ENCODE measurements around the gene ITGA11.

ITGA11 gene

GRCh38 chr15:68284616-68285258, 147.2 kb downstream of the ITGA11 start:
- no peak for DNase-seq

- no peak for DNase-seq
Measured at GRCh38 chr15:68283401-68283800, 148.6 kb downstream of the ITGA11 start.

GRCh38 chr15:68281008-68281407, 151.0 kb downstream of the ITGA11 start:
- DNase-seq = no peak

- DNase-seq = no peak
Measured at GRCh38 chr15:68279779-68280753, 151.9 kb downstream of the ITGA11 start.

GRCh38 chr15:68278595-68279405, 153.2 kb downstream of the ITGA11 start:
- DNase-seq = peak in 1 of 4 experiments; percentile 32

GRCh38 chr15:68278345-68278594, 153.7 kb downstream of the ITGA11 start:
- no peak for DNase-seq

GRCh38 chr15:68277603-68278344, 154.2 kb downstream of the ITGA11 start, which contains the start of gene FEM1B:
Gene FEM1B, plus strand, starts transcription at chr15:68277745. Its CDS starts 673 bp downstream, at chr15:68278418.
- peak; percentile 75 to 88 (median 84) for DNase-seq

- no peak for DNase-seq
Measured at GRCh38 chr15:68277131-68277602, 154.8 kb downstream of the ITGA11 start.

- no peak for DNase-seq
Measured at GRCh38 chr15:68276668-68277067, 155.3 kb downstream of the ITGA11 start.

GRCh38 chr15:68275165-68275746, 156.7 kb downstream of the ITGA11 start:
- DNase-seq = no peak

GRCh38 chr15:68274201-68274848, 157.6 kb downstream of the ITGA11 start:
- no peak for DNase-seq

- DNase-seq = no peak
Measured at GRCh38 chr15:68272721-68273271, 159.2 kb downstream of the ITGA11 start.

GRCh38 chr15:68271854-68272471, 160.0 kb downstream of the ITGA11 start:
- DNase-seq = no peak

GRCh38 chr15:68268405-68268804, 163.6 kb downstream of the ITGA11 start:
- DNase-seq = no peak

GRCh38 chr15:68265674-68266073, 166.3 kb downstream of the ITGA11 start:
- no peak for DNase-seq

- DNase-seq = no peak
Measured at GRCh38 chr15:68265081-68265480, 166.9 kb downstream of the ITGA11 start.

- DNase-seq = no peak
Measured at GRCh38 chr15:68264282-68264681, 167.7 kb downstream of the ITGA11 start.

- DNase-seq = no peak
Measured at GRCh38 chr15:68262514-68263356, 169.2 kb downstream of the ITGA11 start.

- DNase-seq = no peak
Measured at GRCh38 chr15:68261980-68262379, 170.0 kb downstream of the ITGA11 start.

- DNase-seq = no peak
Measured at GRCh38 chr15:68261241-68261640, 170.7 kb downstream of the ITGA11 start.
